HepG2 (cell line): ENCODE measurements around the gene NATD1. TPM values are rescaled to one million over a fixed set of nuclear protein-coding genes. Genes with fewer than 3 reads are reported as not detected.

Source experiments
- AGO2 ChIP-seq: fragments of 200-400 bp; formaldehyde crosslinking; optimal IDR thresholded peaks from 2 replicates; pipeline ENCODE3; 2017; ENCODE audit warnings: mild to moderate bottlenecking, low read depth, low read length, moderate library complexity
- ELF3 ChIP-seq: IDR thresholded peaks from 2 replicates; pipeline ENCODE4 v1.6.1; 2016; ENCODE audit warnings: missing genetic modification reagents, missing compliant biosample characterization
- GATAD2A ChIP-seq: IDR thresholded peaks from 2 replicates; pipeline ENCODE4 v1.6.1; 2016
- HES4 ChIP-seq: sonication (generic); formaldehyde crosslinking; IDR thresholded peaks from 2 replicates; pipeline ENCODE4 v1.9.0; 2021; ENCODE audit warnings: mild to moderate bottlenecking, missing genetic modification reagents, borderline replicate concordance
- HNRNPL ChIP-seq: fragments of 200-400 bp; formaldehyde crosslinking; IDR thresholded peaks from 2 replicates; pipeline ENCODE4 v1.6.1; 2017; ENCODE audit warnings: mild to moderate bottlenecking, low read depth, low read length
- HNRNPUL1 ChIP-seq: fragments of 200-400 bp; formaldehyde crosslinking; IDR thresholded peaks from 2 replicates; pipeline ENCODE4 v1.6.1; 2017; ENCODE audit warnings: low read depth, mild to moderate bottlenecking, low read length, moderate library complexity
- MAFK ChIP-seq, 2 experiments: IDR thresholded peaks in 1 of 2; conservative IDR thresholded peaks in 1 of 2; 2 replicates each; pipeline ENCODE4 v1.6.1; 2011; ENCODE audit warnings: improper control_type of control experiment in 2 of 2, low read length in 2 of 2
- MIER3 ChIP-seq: IDR thresholded peaks from 2 replicates; pipeline ENCODE4 v1.6.1; 2016; ENCODE audit warnings: missing compliant biosample characterization, borderline replicate concordance
- MTERF4 ChIP-seq: sonication (generic); formaldehyde crosslinking; IDR thresholded peaks from 2 replicates; pipeline ENCODE4 v1.8.0; 2023; ENCODE audit warnings: mild to moderate bottlenecking, missing genetic modification reagents
- NFKB2 ChIP-seq: sonication (generic); formaldehyde crosslinking; IDR thresholded peaks from 2 replicates; pipeline ENCODE4 v1.4.0; 2020; ENCODE audit warnings: missing genetic modification reagents, borderline replicate concordance
- NR2F6 ChIP-seq, 2 experiments: IDR thresholded peaks; 2 replicates each; pipeline ENCODE4 v1.6.1; 2016; ENCODE audit warnings: antibody characterized with exemption in 1 of 2, mild to moderate bottlenecking in 1 of 2
- PPARG ChIP-seq: conservative IDR thresholded peaks from 2 replicates; pipeline ENCODE4 v1.6.1; 2016; ENCODE audit warnings: missing biosample characterization, missing genetic modification reagents
- PREB ChIP-seq: sonication (generic); formaldehyde crosslinking; IDR thresholded peaks from 2 replicates; pipeline ENCODE4 v1.4.0; 2020; ENCODE audit warnings: missing genetic modification reagents
- PRPF4 ChIP-seq: fragments of 200-400 bp; formaldehyde crosslinking; IDR thresholded peaks from 2 replicates; pipeline ENCODE4 v1.6.1; 2016; ENCODE audit warnings: low read length, low read depth; ENCODE audit not compliant: poor library complexity, severe bottlenecking
- RBM39 ChIP-seq: fragments of 200-400 bp; formaldehyde crosslinking; IDR thresholded peaks from one replicate; pipeline ENCODE4 v1.6.1; 2018; ENCODE audit warnings: antibody characterized with exemption, mild to moderate bottlenecking, low read depth, low read length; ENCODE audit not compliant: poor library complexity, severe bottlenecking
- SIX4 ChIP-seq: sonication (generic); formaldehyde crosslinking; IDR thresholded peaks from 2 replicates; pipeline ENCODE4 v1.4.0; 2020; ENCODE audit warnings: missing genetic modification reagents
- TARDBP ChIP-seq: sonication (generic); formaldehyde crosslinking; IDR thresholded peaks from 2 replicates; pipeline ENCODE4 v1.8.0; 2022; ENCODE audit warnings: mild to moderate bottlenecking, missing genetic modification reagents
- TBP ChIP-seq: sonication (generic); formaldehyde crosslinking; IDR thresholded peaks from 2 replicates; pipeline ENCODE4 v1.5.0; 2020; ENCODE audit warnings: missing genetic modification reagents
- ZFP1 ChIP-seq: IDR thresholded peaks from 2 replicates; pipeline ENCODE4 v1.6.1; 2016
- ZNF260 ChIP-seq: sonication (generic); formaldehyde crosslinking; IDR thresholded peaks from 2 replicates; pipeline ENCODE4 v1.4.0; 2020; ENCODE audit warnings: missing genetic modification reagents, low read depth, mild to moderate bottlenecking, borderline replicate concordance
- ZNF383 ChIP-seq: sonication (generic); formaldehyde crosslinking; IDR thresholded peaks from 2 replicates; pipeline ENCODE4 v1.4.0; 2020; ENCODE audit warnings: missing genetic modification reagents, mild to moderate bottlenecking, borderline replicate concordance
- ZNF558 ChIP-seq: sonication (generic); formaldehyde crosslinking; IDR thresholded peaks from 2 replicates; pipeline ENCODE4 v1.9.0; 2022; ENCODE audit warnings: mild to moderate bottlenecking, missing genetic modification reagents, borderline replicate concordance
- ZNF777 ChIP-seq: sonication (generic); formaldehyde crosslinking; IDR thresholded peaks from 2 replicates; pipeline ENCODE4 v1.4.0; 2020; ENCODE audit warnings: missing genetic modification reagents
- ZSCAN20 ChIP-seq: sonication (generic); formaldehyde crosslinking; IDR thresholded peaks from 2 replicates; pipeline ENCODE4 v1.4.0; 2020; ENCODE audit warnings: missing genetic modification reagents, mild to moderate bottlenecking, borderline replicate concordance
- polyA plus RNA-seq, 8 experiments: library from polyadenylated mRNA; depleted of rRNA in 3 of 8; stranded (reverse) in 7 of 8; unstranded in 1 of 8; fragments of >200 nt; fragmentation: Illumina TruSeq in 4 of 8; extraction: Trizol in 4 of 8; gene quantifications; 2 replicates each; pipeline versions ENCODE4 v1.2.1 to v1.2.3, GENCODE V29; 2011 to 2016; ENCODE audit warnings: low read depth in 4 of 8, missing spikeins in 1 of 8, mixed read lengths in 1 of 8; ENCODE audit not compliant: insufficient read depth in 1 of 8
- total RNA-seq, 5 experiments: library from RNA; depleted of rRNA; stranded (reverse); fragments of >200 nt; fragmentation: Illumina TruSeq; extraction: Trizol; gene quantifications; 2 replicates each; pipeline ENCODE4 v1.2.3, GENCODE V29; 2016; ENCODE audit warnings: low read depth in 1 of 5
- TF ChIP-seq, protein P1 (sequence below): sonication (generic); formaldehyde crosslinking; IDR thresholded peaks from 2 replicates; pipeline ENCODE4 v1.5.0; 2020; ENCODE audit warnings: missing genetic modification reagents
- TF ChIP-seq, protein P2 (sequence below): sonication (generic); formaldehyde crosslinking; IDR thresholded peaks from 2 replicates; pipeline ENCODE4 v1.8.1; 2023; ENCODE audit warnings: mild to moderate bottlenecking, missing genetic modification reagents

NATD1 gene
- total and polyA plus RNA-seq, 2 of the 13 experiments (the other 11 are each of a cell fraction or from before 2014, with no cell fraction given), result 0.31 to 2.3 TPM

DNA sequence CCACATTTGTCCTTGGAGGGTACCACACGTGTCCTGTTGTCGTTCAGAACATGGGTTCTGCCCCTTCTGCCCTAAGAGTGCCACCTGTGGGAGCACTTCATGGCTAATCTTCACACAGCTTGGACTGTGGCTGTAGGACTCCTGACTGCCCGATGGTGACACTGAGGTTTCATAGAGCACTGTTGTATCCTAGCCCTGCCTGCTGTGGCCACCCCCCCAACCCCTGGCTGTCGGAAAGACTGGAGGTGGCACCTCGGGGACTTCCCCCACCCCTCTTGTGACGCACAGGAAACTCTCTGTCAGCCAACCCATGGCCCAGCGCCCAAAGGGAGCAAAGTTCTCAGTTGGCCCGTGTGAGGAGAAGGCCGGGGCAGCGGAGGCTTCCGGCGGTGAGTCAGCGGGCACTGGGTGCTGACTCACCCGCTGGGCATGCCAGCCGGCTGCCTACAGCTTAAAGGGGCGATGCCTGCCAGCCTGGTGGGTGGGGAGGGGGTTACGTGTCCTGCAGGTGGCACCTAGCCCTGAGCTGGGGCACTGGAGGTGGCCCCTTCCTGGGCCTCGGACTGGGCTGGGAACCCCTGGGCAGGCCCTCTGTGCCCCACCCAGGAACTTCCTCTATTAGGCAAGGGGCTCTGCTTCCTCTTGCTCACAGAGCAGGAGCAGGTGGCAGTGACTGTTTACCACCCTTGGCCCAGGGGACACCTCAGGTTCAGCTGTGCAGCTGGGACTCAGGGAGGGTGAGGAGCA, 34.7 kb upstream of the NATD1 start (continued):
- TF ChIP-seq MIER3 (CRISPR knock-in tag) (peak; percentile 85; the same call in 1 of the 2 replicates), TARDBP (CRISPR knock-in tag) (peak; percentile 54; the same call in 1 of the 2 replicates), ZFP1 (CRISPR knock-in tag) (no peak), ZNF383 (CRISPR knock-in tag) (no peak), PREB (CRISPR knock-in tag) (no peak), ZNF777 (0 out of 2 replicates have a peak, but pooled peaks have one; percentile 33), MTERF4 (0 out of 2 replicates have a peak, but pooled peaks have one; percentile 31), ZNF260 (CRISPR knock-in tag) (no peak), MAFK (conservative IDR thresholded peaks at IDR 0.05 in 1 of 2, IDR thresholded peaks at IDR 0.05 in 1 of 2; ENCODE audit: low read length in 2 of 2) (peak; percentile 44 to 73), PPARG (CRISPR knock-in tag) (peak; percentile 47), NR2F6 (IDR thresholded peaks at IDR 0.05) (peak; percentile 65; the same call in 1 of the 2 replicates), NR2F6 (CRISPR knock-in tag; IDR thresholded peaks at IDR 0.05) (0 out of 2 replicates have a peak, but pooled peaks have one; percentile 70), GATAD2A (CRISPR knock-in tag) (peak; percentile 89), PRPF4 (no peak), ELF3 (CRISPR knock-in tag) (peak; percentile 88), SIX4 (CRISPR knock-in tag) (no peak; the same call in 1 of the 2 replicates), HES4 (CRISPR knock-in tag) (no peak; the same call in 1 of the 2 replicates), TBP (CRISPR knock-in tag) (no peak), ZNF558 (CRISPR knock-in tag) (peak; percentile 74; the same call in 1 of the 2 replicates), AGO2 (peak; percentile 72), NFKB2 (CRISPR knock-in tag) (peak; percentile 13; the same call in 1 of the 2 replicates), ZSCAN20 (no peak), HNRNPL (peak; percentile 100), HNRNPUL1 (no peak), RBM39 (peak; percentile 50)
- TF ChIP-seq, protein P1, sequence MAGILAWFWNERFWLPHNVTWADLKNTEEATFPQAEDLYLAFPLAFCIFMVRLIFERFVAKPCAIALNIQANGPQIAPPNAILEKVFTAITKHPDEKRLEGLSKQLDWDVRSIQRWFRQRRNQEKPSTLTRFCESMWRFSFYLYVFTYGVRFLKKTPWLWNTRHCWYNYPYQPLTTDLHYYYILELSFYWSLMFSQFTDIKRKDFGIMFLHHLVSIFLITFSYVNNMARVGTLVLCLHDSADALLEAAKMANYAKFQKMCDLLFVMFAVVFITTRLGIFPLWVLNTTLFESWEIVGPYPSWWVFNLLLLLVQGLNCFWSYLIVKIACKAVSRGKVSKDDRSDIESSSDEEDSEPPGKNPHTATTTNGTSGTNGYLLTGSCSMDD (CRISPR knock-in tag), result no peak
- TF ChIP-seq, protein P2, sequence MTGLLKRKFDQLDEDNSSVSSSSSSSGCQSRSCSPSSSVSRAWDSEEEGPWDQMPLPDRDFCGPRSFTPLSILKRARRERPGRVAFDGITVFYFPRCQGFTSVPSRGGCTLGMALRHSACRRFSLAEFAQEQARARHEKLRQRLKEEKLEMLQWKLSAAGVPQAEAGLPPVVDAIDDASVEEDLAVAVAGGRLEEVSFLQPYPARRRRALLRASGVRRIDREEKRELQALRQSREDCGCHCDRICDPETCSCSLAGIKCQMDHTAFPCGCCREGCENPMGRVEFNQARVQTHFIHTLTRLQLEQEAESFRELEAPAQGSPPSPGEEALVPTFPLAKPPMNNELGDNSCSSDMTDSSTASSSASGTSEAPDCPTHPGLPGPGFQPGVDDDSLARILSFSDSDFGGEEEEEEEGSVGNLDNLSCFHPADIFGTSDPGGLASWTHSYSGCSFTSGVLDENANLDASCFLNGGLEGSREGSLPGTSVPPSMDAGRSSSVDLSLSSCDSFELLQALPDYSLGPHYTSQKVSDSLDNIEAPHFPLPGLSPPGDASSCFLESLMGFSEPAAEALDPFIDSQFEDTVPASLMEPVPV (CRISPR knock-in tag), result peak; percentile 94
